MM.1S (cell line): ENCODE results near the gene ASB5.
"Not testable (repeated sequence)": the region's sequence is repeated elsewhere in the genome, so short reads cannot be mapped to it uniquely, and the experiment has no call there.

Experiments used
- DNase-seq: peaks from one replicate; pipeline ENCODE4 v3.0.0-alpha.2; 2015
- H2AFZ ChIP-seq: fragments of 300-600 bp; sonication (generic); 2 replicates; pipeline ENCODE4 v1.6.0; 2016; ENCODE audit warnings: antibody characterized with exemption, low read length
- H3F3A ChIP-seq: fragments of 300-600 bp; sonication (generic); 2 replicates; pipeline ENCODE4 v1.6.1; 2016; ENCODE audit warnings: mild to moderate bottlenecking, antibody characterized with exemption, low read length, moderate library complexity, mixed read lengths; ENCODE audit not compliant: insufficient read depth
- H3K27ac ChIP-seq: fragments of 300-600 bp; sonication (generic); 2 replicates; pipeline ENCODE4 v1.5.1; 2016; ENCODE audit warnings: mild to moderate bottlenecking, low read length
- H3K27me3 ChIP-seq: fragments of 300-600 bp; sonication (generic); replicated peaks from 2 replicates; pipeline ENCODE4 v1.6.0; 2016; ENCODE audit warnings: low read length; ENCODE audit not compliant: insufficient read depth
- H3K36me3 ChIP-seq: fragments of 300-600 bp; sonication (generic); replicated peaks from 2 replicates; pipeline ENCODE4 v1.6.1; 2016; ENCODE audit warnings: mild to moderate bottlenecking, low read length, mixed read lengths; ENCODE audit not compliant: insufficient read depth
- H3K4me1 ChIP-seq: fragments of 300-600 bp; sonication (generic); 2 replicates; pipeline ENCODE4 v1.6.1; 2016; ENCODE audit warnings: low read length, mixed read lengths
- H3K4me2 ChIP-seq: fragments of 300-600 bp; sonication (generic); 2 replicates; pipeline ENCODE4 v1.6.0; 2016; ENCODE audit warnings: low read depth, low read length
- H3K4me3 ChIP-seq: fragments of 300-600 bp; sonication (generic); 2 replicates; pipeline ENCODE4 v1.5.1; 2016; ENCODE audit warnings: low read length, mixed read lengths
- H3K79me2 ChIP-seq: fragments of 300-600 bp; sonication (generic); 2 replicates; pipeline ENCODE4 v1.6.1; 2016; ENCODE audit warnings: mixed run types, low read length, mixed read lengths
- H3K9ac ChIP-seq: fragments of 300-600 bp; sonication (generic); 2 replicates; pipeline ENCODE4 v1.6.1; 2016; ENCODE audit warnings: low read length, mixed read lengths
- H3K9me2 ChIP-seq: fragments of 300-600 bp; sonication (generic); replicated peaks from 2 replicates; pipeline ENCODE4 v1.6.1; 2016; ENCODE audit warnings: mild to moderate bottlenecking, low read length, mixed read lengths; ENCODE audit not compliant: insufficient read depth
- H3K9me3 ChIP-seq: fragments of 300-600 bp; sonication (generic); replicated peaks from 2 replicates; pipeline ENCODE4 v1.6.1; 2016; ENCODE audit warnings: mild to moderate bottlenecking, low read length, mixed read lengths; ENCODE audit not compliant: insufficient read depth
- H4K20me1 ChIP-seq: fragments of 300-600 bp; sonication (generic); 2 replicates; pipeline ENCODE4 v1.6.1; 2016; ENCODE audit warnings: mild to moderate bottlenecking, low read length, moderate library complexity, mixed read lengths; ENCODE audit not compliant: insufficient read depth
- EZH2 ChIP-seq: fragments of 300-600 bp; sonication (generic); optimal IDR thresholded peaks from 2 replicates; pipeline ENCODE3; 2017; ENCODE audit warnings: low read depth, mild to moderate bottlenecking, antibody characterized with exemption, low read length, mixed read lengths
- EZH2phosphoT487 ChIP-seq: fragments of 300-600 bp; sonication (generic); IDR thresholded peaks from 2 replicates; pipeline ENCODE4 v1.6.1; 2018; ENCODE audit warnings: antibody characterized with exemption, low read length
- TF ChIP-seq, protein P1 (sequence below): fragments of 300-600 bp; sonication (generic); IDR thresholded peaks from 2 replicates; pipeline ENCODE4 v1.5.1; 2016; ENCODE audit warnings: antibody characterized with exemption, low read length, mixed read lengths

ASB5 gene

DNA sequence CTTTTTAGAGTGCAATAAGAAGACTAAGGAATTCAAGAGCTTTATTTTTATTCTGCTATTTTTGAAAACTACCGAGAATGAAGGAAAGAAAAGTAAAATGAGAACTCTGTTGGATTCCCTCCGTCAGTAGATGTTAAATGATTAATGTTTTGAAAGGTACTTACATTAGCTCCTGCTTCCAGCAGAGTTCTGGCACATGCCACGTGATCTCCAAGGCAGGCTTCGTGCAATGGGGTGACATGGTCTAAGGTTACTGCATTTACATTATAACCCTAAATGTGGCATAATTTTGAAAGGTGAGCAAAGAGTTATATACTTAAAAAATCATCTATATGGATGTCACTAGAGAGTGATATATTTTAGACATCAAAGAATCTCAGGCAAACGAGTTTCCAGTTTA is 46.9 kb downstream of the ASB5 start:
- no peaks in the 10 kb centered on the region for H3K9me3 ChIP-seq
- H3K4me3 ChIP-seq, result no peak overlapping the region
- TF ChIP-seq EZH2phosphoT487 (no peak), EZH2 (no peak)
- TF ChIP-seq, protein P1, sequence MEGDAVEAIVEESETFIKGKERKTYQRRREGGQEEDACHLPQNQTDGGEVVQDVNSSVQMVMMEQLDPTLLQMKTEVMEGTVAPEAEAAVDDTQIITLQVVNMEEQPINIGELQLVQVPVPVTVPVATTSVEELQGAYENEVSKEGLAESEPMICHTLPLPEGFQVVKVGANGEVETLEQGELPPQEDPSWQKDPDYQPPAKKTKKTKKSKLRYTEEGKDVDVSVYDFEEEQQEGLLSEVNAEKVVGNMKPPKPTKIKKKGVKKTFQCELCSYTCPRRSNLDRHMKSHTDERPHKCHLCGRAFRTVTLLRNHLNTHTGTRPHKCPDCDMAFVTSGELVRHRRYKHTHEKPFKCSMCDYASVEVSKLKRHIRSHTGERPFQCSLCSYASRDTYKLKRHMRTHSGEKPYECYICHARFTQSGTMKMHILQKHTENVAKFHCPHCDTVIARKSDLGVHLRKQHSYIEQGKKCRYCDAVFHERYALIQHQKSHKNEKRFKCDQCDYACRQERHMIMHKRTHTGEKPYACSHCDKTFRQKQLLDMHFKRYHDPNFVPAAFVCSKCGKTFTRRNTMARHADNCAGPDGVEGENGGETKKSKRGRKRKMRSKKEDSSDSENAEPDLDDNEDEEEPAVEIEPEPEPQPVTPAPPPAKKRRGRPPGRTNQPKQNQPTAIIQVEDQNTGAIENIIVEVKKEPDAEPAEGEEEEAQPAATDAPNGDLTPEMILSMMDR, result no peak
- H3K27me3 ChIP-seq, result no peaks in the 10 kb centered on the region
- no peak overlapping the region for H3K27ac ChIP-seq
- no peak overlapping the region for H3K9ac ChIP-seq
- H4K20me1 ChIP-seq, result no peaks in the 10 kb centered on the region
- no peaks in the 10 kb centered on the region for H3K4me1 ChIP-seq
- H3K4me2 ChIP-seq, result no peak overlapping the region
- no peaks in the 10 kb centered on the region for H3K79me2 ChIP-seq
- no peak for DNase-seq
- no peaks in the 10 kb centered on the region for H3K36me3 ChIP-seq
- no peaks in the 10 kb centered on the region for H3K9me2 ChIP-seq
- no peak overlapping the region for H2AFZ ChIP-seq
- no peaks in the 10 kb centered on the region for H3F3A ChIP-seq

DNA sequence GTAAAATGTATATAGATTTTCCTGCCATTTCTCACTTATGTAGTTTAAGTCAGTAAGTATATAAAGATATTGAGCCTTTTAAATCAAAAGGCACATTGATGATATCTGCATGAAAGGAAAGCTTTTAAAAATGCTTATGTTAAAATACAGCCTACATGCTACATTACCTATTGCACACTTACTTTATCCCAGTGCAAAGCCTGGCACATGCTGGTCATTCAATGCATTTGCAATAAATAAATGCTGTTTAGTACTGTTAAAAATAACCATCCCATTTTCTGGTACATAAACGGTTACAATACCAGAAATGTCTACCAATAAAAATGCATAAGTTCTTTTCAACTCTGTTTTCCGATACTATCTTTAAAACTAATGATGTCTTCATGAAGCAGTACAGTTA is 51.5 kb downstream of the ASB5 start:
- Histone ChIP-seq H3K9ac (no peak overlapping the region), H3K9me2 (no peaks in the 10 kb centered on the region), H3F3A (no peaks in the 10 kb centered on the region), H3K4me2 (no peak overlapping the region), H3K27me3 (no peaks in the 10 kb centered on the region), H3K4me1 (no peaks in the 10 kb centered on the region), H3K36me3 (no peaks in the 10 kb centered on the region), H3K27ac (no peak overlapping the region), H3K4me3 (no peak overlapping the region), H3K79me2 (no peaks in the 10 kb centered on the region), H4K20me1 (no peaks in the 10 kb centered on the region), H2AFZ (no peak overlapping the region), H3K9me3 (no peaks in the 10 kb centered on the region)
- no peak for DNase-seq
- TF ChIP-seq EZH2 (no peak), EZH2phosphoT487 (no peak)
- TF ChIP-seq, protein P1, result no peak

DNA sequence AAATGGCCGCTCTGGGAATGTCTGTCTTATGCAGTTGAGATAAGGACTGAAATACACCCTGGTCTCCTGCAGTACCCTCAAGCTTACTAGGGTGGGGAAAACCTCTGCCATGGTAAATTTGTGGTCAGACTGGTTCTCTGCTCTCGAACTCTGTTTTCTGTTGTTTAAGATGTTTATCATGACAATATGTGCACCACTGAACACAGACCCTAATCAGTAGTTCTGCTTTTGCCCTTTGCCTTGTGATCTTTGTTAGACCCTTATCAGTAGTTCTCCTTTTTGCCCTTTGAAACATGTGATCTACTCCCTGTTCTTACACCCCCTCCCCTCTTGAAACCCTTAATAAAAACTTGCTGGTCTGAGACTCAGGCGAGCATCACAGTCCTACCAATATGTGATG is 56.7 kb downstream of the ASB5 start:
- H4K20me1 ChIP-seq, H3K4me2 ChIP-seq, H3K9me3 ChIP-seq, H3K4me3 ChIP-seq, H2AFZ ChIP-seq, H3K79me2 ChIP-seq, H3K36me3 ChIP-seq, H3K4me1 ChIP-seq, H3K27me3 ChIP-seq, H3K27ac ChIP-seq, DNase-seq, H3K9me2 ChIP-seq, H3K9ac ChIP-seq, H3F3A ChIP-seq: not testable (repeated sequence)

DNA sequence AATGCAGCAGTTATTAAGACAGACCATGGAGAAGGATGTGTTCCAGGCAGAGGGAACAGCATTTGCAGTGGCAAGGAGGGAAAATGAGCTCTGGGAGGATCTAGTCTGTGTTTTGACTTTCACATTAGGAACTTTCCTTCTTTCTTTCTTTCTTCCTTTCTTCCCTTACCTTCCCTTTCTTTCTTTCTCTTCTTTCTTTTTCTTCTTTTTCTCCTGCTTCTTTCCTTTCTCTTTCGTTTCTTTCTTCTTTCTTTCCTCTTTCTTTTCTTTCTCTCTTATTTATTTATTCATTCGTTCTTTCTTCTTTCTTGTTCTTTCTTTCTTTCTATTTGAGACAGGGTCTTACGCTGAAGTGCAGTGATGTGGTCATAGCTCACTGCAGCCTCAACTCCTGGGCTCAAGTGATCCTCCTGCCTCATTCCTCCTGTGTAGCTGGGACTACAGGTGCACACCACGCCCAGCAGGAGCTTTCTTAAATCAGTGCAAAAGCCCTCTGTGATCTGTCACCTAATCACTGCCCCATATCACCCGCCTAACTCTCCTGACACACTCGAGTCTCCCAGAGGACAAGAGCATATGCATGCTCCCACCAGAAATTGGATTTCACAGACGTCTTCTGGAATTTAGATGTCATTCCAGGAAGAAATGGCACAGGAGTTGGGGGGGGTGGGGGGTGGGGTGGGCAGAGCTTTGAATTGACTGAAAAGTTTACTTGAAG is 58.3 kb downstream of the ASB5 start:
- no peaks in the 10 kb centered on the region for H4K20me1 ChIP-seq
- no peak for DNase-seq
- no peaks in the 10 kb centered on the region for H3F3A ChIP-seq
- H3K9me3 ChIP-seq, result no peaks in the 10 kb centered on the region
- H3K4me2 ChIP-seq, result no peak overlapping the region
- no peak overlapping the region for H2AFZ ChIP-seq
- no peak overlapping the region for H3K9ac ChIP-seq
- H3K9me2 ChIP-seq, result no peaks in the 10 kb centered on the region
- no peaks in the 10 kb centered on the region for H3K36me3 ChIP-seq
- no peak for TF ChIP-seq EZH2
- TF ChIP-seq, protein P1, result no peak
- TF ChIP-seq EZH2phosphoT487, result no peak
- no peak overlapping the region for H3K4me3 ChIP-seq
- no peaks in the 10 kb centered on the region for H3K79me2 ChIP-seq
- no peaks in the 10 kb centered on the region for H3K27me3 ChIP-seq
- H3K4me1 ChIP-seq, result no peaks in the 10 kb centered on the region
- no peak overlapping the region for H3K27ac ChIP-seq
